ENCODE results near the gene VAMP3.

Gene VAMP3

GRCh38 chr1:7821282-7821681 is 50.2 kb downstream of the VAMP3 start:
- no peak for DNase-seq

- no peak for DNase-seq
Measured at GRCh38 chr1:7824701-7825100, 53.6 kb downstream of the VAMP3 start.

- DNase-seq, result no peak
Measured at GRCh38 chr1:7826363-7826762, 55.3 kb downstream of the VAMP3 start.

- no peak for DNase-seq
Measured at GRCh38 chr1:7827126-7827955, 56.2 kb downstream of the VAMP3 start.

All from T-helper 9 cell (primary cell).